Spleen (tissue), 11 donors: ENCODE measurements around the gene CRAT. TPM values are rescaled to one million over a fixed set of nuclear protein-coding genes. Genes with fewer than 3 reads are reported as not detected.

Source experiments
- DNase-seq: peaks from one replicate; pipeline ENCODE4 v3.0.0-alpha.2; 2020
- H3K27ac ChIP-seq, 8 donors: fragments of 200-600 bp; sonication (generic) in 7 of 8; 1 replicate in 4 of 8; 2 replicates in 4 of 8; pipeline versions ENCODE4 v1.5.0 to v1.8.0; 2016 to 2021; ENCODE audit warnings: inconsistent platforms in 4 of 8, mild to moderate bottlenecking in 4 of 8, moderate library complexity in 1 of 8
- H3K27me3 ChIP-seq, 7 donors: fragments of 200-600 bp; sonication (generic) in 6 of 7; replicated peaks in 1 of 7; 1 replicate in 4 of 7; 2 replicates in 3 of 7; pipeline versions ENCODE4 v1.5.0 to v1.8.0; 2016 to 2021; ENCODE audit warnings: inconsistent platforms in 3 of 7, mild to moderate bottlenecking in 1 of 7
- H3K36me3 ChIP-seq, 6 donors: fragments of 200-600 bp; sonication (generic) in 5 of 6; 1 replicate in 4 of 6; 2 replicates in 2 of 6; pipeline versions ENCODE4 v1.5.0 to v1.8.0; 2016 to 2021; ENCODE audit warnings: inconsistent platforms in 2 of 6
- H3K4me1 ChIP-seq, 6 donors: fragments of 200-600 bp; sonication (generic) in 5 of 6; 1 replicate in 3 of 6; 2 replicates in 3 of 6; pipeline versions ENCODE4 v1.5.0 to v1.8.0; 2016 to 2021; ENCODE audit warnings: inconsistent platforms in 3 of 6
- H3K4me3 ChIP-seq, 8 donors: fragments of 200-600 bp; sonication (generic) in 7 of 8; 1 replicate in 4 of 8; 2 replicates in 4 of 8; pipeline versions ENCODE4 v1.5.0 to v1.8.0; 2016 to 2021; ENCODE audit warnings: inconsistent platforms in 4 of 8, mild to moderate bottlenecking in 4 of 8, moderate library complexity in 2 of 8
- H3K9me3 ChIP-seq, 8 donors: fragments of 200-600 bp; sonication (generic) in 7 of 8; 1 replicate in 4 of 8; 2 replicates in 4 of 8; pipeline versions ENCODE4 v1.5.0 to v1.8.0; 2016 to 2021; ENCODE audit warnings: inconsistent platforms in 4 of 8
- POLR2A ChIP-seq, 3 donors: fragments of 450-650 bp; IDR thresholded peaks; one replicate each; pipeline ENCODE4 v1.5.1; 2017; ENCODE audit warnings: antibody characterized with exemption in 3 of 3, mild to moderate bottlenecking in 1 of 3
- POLR2AphosphoS5 ChIP-seq, 3 donors: sonication (generic); formaldehyde crosslinking; IDR thresholded peaks; one replicate each; pipeline ENCODE4 v1.5.1; 2017; ENCODE audit warnings: antibody characterized with exemption in 3 of 3
- WGBS, 5 donors: extraction: QIAGEN DNeasy Blood & Tissue Kit in 3 of 5; methylation state at CpG; one replicate each; pipeline versions ENCODE4 v1.1.5 to v1.1.7; 2013 to 2018; 5-methylcytosine and 5-hydroxymethylcytosine counted together
- intact Hi-C: fragments of 100-400 bp; cut with DNase I; formaldehyde crosslinking; loops from one replicate; pipeline ENCODE4 v1.15.0; 2023; ENCODE audit warnings: low total_unique reads
- polyA plus RNA-seq, 3 donors: library from polyadenylated mRNA; stranded (reverse); fragments of 200-250 nt; gene quantifications; one replicate each; pipeline ENCODE4 v1.2.1, GENCODE V29; 2013
- total RNA-seq, 7 donors: library from RNA; depleted of rRNA in 3 of 7; stranded (reverse); fragments of >200 nt in 3 of 7; fragmentation: NEBNext Ultra II Directional in 4 of 7; extraction: Animal tissue kit (Norgen Biotek cat#: 25700) in 4 of 7; gene quantifications; one replicate each; pipeline versions ENCODE4 v1.1.0 to v1.2.1, GENCODE V29; 2016 to 2021
- TF ChIP-seq, protein P1 (sequence below), 11 experiments: fragments of 200-600 bp in 7 of 11; fragments of 450-650 bp in 4 of 11; sonication (generic) in 4 of 11; IDR thresholded peaks in 8 of 11; conservative IDR thresholded peaks in 3 of 11; 1 replicate in 7 of 11; 2 replicates in 4 of 11; pipeline versions ENCODE4 v1.4.0 to v1.8.0; 2016 to 2021; ENCODE audit warnings: antibody characterized with exemption in 11 of 11, inconsistent platforms in 4 of 11, mild to moderate bottlenecking in 1 of 11
- donor health status: healthy with polysubstance abuse.
- donor health status: DM: no; HTN: no; CAD: no; lungs with moderate emphysema.
- donor health status: DM: no; HTN: no; CAD: no.
- donor health status: Bipolar disorder and iron deficiency.
- donor health status: healthy.
- donor health status: DM: no; HTN: no; CAD: no.
- donor health status: DM: yes; HTN: yes; CAD: no.

The CRAT gene
- total and polyA plus RNA-seq, 10 donors: 5.7 to 32.3 (median 15.7) TPM

DNA sequence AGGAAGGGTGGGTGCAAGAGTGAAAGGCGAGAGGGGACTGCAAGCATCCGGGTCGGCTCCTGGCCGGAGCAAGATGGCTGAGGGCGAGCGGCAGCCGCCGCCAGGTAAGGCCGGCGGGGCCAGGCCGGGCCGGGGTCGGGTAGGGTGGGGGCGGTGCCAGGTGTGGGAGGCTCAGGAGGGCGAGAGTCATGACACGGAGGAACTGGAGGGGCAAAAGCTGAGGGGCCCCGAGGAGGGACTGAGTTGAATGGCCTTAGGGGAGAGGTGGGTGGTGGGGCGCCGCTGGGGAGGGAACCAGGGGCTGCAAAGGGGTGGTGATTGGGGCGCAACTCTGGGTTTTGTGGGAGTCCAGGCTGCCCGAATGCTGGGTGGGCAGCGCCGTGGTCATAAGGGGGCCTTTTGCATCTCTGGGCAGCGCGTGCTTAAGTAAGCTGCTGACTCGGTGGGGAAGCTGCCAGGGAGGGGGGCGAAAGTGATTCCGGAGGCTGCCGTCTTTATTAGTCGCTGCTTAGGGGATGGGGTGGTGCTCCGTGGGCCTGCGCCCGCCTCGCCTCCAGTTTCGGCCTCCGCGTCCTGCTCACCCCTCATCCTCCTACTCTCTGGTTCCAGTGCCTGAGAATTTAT, 1.0 kb upstream of the CRAT start:
- TF ChIP-seq, protein P1, sequence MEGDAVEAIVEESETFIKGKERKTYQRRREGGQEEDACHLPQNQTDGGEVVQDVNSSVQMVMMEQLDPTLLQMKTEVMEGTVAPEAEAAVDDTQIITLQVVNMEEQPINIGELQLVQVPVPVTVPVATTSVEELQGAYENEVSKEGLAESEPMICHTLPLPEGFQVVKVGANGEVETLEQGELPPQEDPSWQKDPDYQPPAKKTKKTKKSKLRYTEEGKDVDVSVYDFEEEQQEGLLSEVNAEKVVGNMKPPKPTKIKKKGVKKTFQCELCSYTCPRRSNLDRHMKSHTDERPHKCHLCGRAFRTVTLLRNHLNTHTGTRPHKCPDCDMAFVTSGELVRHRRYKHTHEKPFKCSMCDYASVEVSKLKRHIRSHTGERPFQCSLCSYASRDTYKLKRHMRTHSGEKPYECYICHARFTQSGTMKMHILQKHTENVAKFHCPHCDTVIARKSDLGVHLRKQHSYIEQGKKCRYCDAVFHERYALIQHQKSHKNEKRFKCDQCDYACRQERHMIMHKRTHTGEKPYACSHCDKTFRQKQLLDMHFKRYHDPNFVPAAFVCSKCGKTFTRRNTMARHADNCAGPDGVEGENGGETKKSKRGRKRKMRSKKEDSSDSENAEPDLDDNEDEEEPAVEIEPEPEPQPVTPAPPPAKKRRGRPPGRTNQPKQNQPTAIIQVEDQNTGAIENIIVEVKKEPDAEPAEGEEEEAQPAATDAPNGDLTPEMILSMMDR (IDR thresholded peaks at IDR 0.05 in 8 of 11, conservative IDR thresholded peaks at IDR 0.05 in 3 of 11): no peak
- TF ChIP-seq POLR2A (IDR thresholded peaks at IDR 0.05) (no peak), POLR2AphosphoS5 (IDR thresholded peaks at IDR 0.05) (no peak)

DNA sequence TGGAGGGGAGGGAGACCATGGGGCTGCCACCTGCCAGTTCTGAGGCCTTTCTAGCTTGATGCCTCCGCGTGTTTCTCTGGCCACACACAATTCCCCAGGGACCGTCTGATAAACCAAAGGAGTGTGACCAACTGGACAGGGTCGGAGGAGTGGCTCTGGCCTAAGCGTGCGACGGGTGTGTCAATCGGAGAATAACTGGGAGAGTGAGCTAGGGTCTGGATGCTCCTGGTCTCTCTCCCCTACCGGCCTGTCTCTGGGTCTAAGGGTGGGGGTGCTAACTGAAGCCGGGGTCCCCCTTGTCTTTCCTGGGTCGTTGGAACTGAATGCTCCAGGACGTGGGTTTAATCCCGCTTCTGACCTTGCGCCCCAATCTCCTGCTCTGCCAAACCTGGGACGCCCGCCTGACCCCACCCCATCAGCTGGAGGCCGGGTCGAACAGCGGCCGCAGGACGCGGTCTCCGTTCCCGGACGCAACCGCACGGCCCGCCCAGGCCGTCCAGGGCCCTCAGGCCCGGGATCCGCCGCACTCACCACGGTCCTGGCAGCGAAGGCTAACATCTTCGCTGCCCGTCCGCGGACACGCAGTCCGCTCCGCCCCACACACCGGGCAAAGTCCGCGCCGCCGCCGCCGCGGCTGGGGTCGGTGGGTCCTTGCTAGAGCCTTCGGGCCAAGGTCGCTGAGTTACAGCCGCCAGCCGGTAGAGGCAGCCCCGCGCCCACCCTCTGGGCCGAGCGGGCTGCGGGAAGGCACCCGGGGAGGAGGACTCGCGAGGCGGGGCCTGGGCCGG, 447 bp downstream of the CRAT start:
- Histone ChIP-seq H3K27ac (peak overlapping the region; percentile 55 to 97 (median 92)), H3K27me3 (no peaks in the 10 kb centered on the region), H3K4me3 (peak overlapping the region; percentile 63 to 97 (median 84)), H3K4me1 (peaks cover 13 to 59% (median 48%) of the 10 kb centered on the region in 6 donors), H3K9me3 (no peaks in the 10 kb centered on the region), H3K36me3 (peaks cover 0 to 33% (median 0%) of the 10 kb centered on the region in 6 donors)
- 6 to 28% (median 9%) methylated on average over 15 to 64 of the region's 64 CpGs for WGBS, 5 donors
- TF ChIP-seq, protein P1 (IDR thresholded peaks at IDR 0.05 in 8 of 11, conservative IDR thresholded peaks at IDR 0.05 in 3 of 11): no peak
- TF ChIP-seq POLR2A (IDR thresholded peaks at IDR 0.05) (no peak), POLR2AphosphoS5 (IDR thresholded peaks at IDR 0.05) (no peak)
- intact Hi-C loops: no loop called here
- DNase-seq: no peak

More for the DNA sequence above, 1.0 kb upstream of the CRAT start:
- peak overlapping the region; percentile 63 to 97 (median 88) for H3K4me3 ChIP-seq
- H3K27ac ChIP-seq: peak overlapping the region; percentile 80 to 97 (median 92)
- H3K36me3 ChIP-seq: peaks cover 0 to 18% (median 0%) of the 10 kb centered on the region in 6 donors
- no peaks in the 10 kb centered on the region for H3K27me3 ChIP-seq
- DNase-seq: no peak
- 0 to 2% (median 1%) methylated on average over 36 to 37 of the region's 37 CpGs for WGBS, 5 donors
- H3K4me1 ChIP-seq: peaks cover 13 to 66% (median 50%) of the 10 kb centered on the region in 6 donors
- intact Hi-C loops: no loop called here
- no peaks in the 10 kb centered on the region for H3K9me3 ChIP-seq

DNA sequence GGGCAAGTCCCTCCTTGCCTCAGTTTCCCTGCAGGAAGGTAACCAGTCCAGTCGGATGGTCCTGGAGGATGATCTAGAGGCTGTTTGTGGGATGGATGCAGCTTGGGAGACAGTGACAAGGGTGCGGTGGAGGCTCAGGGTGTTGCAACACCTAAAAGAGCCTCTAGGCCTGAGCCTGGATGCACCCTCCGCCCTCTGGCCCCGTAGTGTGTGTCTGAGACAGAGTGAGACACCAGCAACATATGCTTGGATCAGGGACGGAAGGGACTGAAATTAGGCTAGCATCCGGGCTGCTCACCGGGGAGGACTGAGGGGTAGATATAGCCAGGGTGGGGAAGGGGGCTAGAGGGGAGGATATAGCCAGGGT, 1.1 kb downstream of the CRAT start:
- Histone ChIP-seq H3K27me3 (no peaks in the 10 kb centered on the region), H3K9me3 (no peaks in the 10 kb centered on the region), H3K27ac (peak overlapping the region in 1 of 8 donors; percentile 95), H3K4me1 (peaks cover 13 to 53% (median 44%) of the 10 kb centered on the region in 6 donors), H3K36me3 (peaks cover 0 to 33% (median 0%) of the 10 kb centered on the region in 6 donors), H3K4me3 (peak overlapping the region in 4 of 8 donors; percentile 78 to 97 (median 92))
- DNase-seq: no peak
- intact Hi-C loops: no loop called here
- WGBS, 5 donors: 67 to 86% (median 79%) methylated on average over 7 of the region's 7 CpGs
- TF ChIP-seq, protein P1 (IDR thresholded peaks at IDR 0.05 in 8 of 11, conservative IDR thresholded peaks at IDR 0.05 in 3 of 11): no peak
- TF ChIP-seq POLR2A (IDR thresholded peaks at IDR 0.05): no peak
- TF ChIP-seq POLR2AphosphoS5 (IDR thresholded peaks at IDR 0.05): no peak
